ENCODE data around the gene FEN1. TPM values are rescaled to one million over a fixed set of nuclear protein-coding genes. Genes with fewer than 3 reads are reported as not detected.
A peak's percentile ranks its signal among the peaks of the same experiment; 100 is the strongest.

The FEN1 gene
- total and polyA plus RNA-seq, 2 experiments from 2014 or later: 29.0 to 31.5 TPM

DNA sequence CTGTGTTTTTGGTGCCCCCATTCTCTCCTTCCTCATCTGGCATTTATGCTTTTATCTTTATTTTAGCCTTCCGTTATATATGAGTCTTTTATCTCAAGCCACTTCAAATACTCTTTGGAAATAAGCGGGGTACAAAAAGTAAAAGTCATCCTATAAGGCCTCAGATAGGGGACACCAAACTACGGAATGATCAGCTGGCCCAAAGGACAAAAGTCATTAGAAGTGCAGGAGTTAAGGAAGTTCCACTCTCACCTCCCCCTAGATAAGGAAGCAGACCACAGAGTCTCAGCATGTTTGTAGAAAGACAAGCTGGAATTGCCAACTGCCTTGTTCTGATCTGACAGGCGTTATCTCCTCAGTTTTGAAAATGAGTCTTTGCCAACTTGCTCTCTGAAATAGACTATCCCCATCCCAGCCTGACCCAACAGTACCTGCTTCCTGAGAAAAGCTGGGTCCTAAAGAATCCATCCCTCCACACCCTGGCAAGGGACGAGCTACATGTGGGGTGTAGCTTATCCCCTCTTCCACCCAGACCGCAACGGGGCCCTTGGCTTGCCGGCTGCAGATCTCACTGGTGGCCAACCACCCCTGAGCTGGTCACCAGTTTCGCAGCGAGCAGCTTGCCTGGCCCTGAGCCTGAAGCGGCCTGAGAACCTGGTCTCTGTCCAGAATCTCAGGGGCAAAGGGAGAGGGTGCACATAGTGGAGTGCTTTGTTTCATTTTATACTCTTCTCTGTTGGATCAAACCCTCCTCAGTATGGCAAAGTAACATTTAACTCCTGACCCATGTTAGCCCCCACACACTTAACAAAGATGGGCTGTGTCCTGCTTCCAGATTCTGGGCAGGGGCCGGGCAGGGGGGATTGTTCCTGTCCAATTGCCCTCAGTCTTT is 49.2 kb downstream of the FEN1 start:
- DNase-seq: no peak
- no peaks in the 10 kb centered on the region for H3K9me3 ChIP-seq (ENCODE audit: low read depth)
- H3K4me2 ChIP-seq (ENCODE audit: unreplicated experiment): no peak overlapping the region
- TF ChIP-seq EZH2 (IDR thresholded peaks at IDR 0.05; ENCODE audit: insufficient read depth, poor library complexity, severe bottlenecking) (no peak), EZH2phosphoT487 (IDR thresholded peaks at IDR 0.05; ENCODE audit: insufficient read depth, low read depth) (no peak)
- WGBS, 2 experiments (ENCODE audit: low coverage in 1 of 2, low lambda C conversion rate in 2 of 2, missing lambda C conversion rate in 2 of 2): 91 to 92% methylated on average over 12 of the region's 12 CpGs
- no peak overlapping the region for H2AFZ ChIP-seq
- no peaks in the 10 kb centered on the region for H3K4me1 ChIP-seq (ENCODE audit: insufficient read depth)
- in situ Hi-C loops (cut with MboI): no loop called here
- H4K20me1 ChIP-seq (ENCODE audit: insufficient read depth): no peaks in the 10 kb centered on the region
- H3K27me3 ChIP-seq (replicated peaks; ENCODE audit: insufficient read depth): no peaks in the 10 kb centered on the region
- H3K9ac ChIP-seq: no peak overlapping the region
- H3F3A ChIP-seq (ENCODE audit: insufficient read depth): no peaks in the 10 kb centered on the region
- no peaks in the 10 kb centered on the region for H3K9me2 ChIP-seq (ENCODE audit: insufficient read depth)
- H3K27ac ChIP-seq: no peak overlapping the region
- H3K4me3 ChIP-seq: no peak overlapping the region
- H3K36me3 ChIP-seq (ENCODE audit: low read depth): no peaks in the 10 kb centered on the region
- no peaks in the 10 kb centered on the region for H3K79me2 ChIP-seq (ENCODE audit: insufficient read depth)

DNA sequence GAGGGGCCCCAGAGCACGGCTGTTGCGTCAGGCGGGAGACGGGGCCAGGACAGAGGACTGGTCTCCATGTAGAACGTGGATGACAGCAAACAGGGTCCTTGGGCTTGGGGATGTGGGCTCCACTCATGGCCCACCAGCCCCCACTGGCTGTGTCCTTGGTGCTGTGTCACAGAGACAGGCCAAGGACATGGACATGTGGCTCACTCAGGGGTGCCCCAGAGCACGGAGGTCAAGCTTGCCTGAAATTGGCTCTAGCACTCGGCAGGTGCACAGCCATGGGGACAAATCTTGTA is 49.8 kb downstream of the FEN1 start:
- Histone ChIP-seq H3K4me3 (no peak overlapping the region), H3K4me1 (ENCODE audit: insufficient read depth) (no peaks in the 10 kb centered on the region), H3K36me3 (ENCODE audit: low read depth) (no peaks in the 10 kb centered on the region), H3F3A (ENCODE audit: insufficient read depth) (no peaks in the 10 kb centered on the region), H3K27ac (no peak overlapping the region), H3K27me3 (replicated peaks; ENCODE audit: insufficient read depth) (no peaks in the 10 kb centered on the region), H4K20me1 (ENCODE audit: insufficient read depth) (no peaks in the 10 kb centered on the region), H2AFZ (no peak overlapping the region), H3K9me2 (ENCODE audit: insufficient read depth) (no peaks in the 10 kb centered on the region), H3K79me2 (ENCODE audit: insufficient read depth) (no peaks in the 10 kb centered on the region), H3K9ac (no peak overlapping the region), H3K9me3 (ENCODE audit: low read depth) (no peaks in the 10 kb centered on the region), H3K4me2 (ENCODE audit: unreplicated experiment) (no peak overlapping the region)
- DNase-seq: no peak
- 96 to 98% methylated on average over 7 of the region's 7 CpGs for WGBS, 2 experiments (ENCODE audit: low coverage in 1 of 2, low lambda C conversion rate in 2 of 2, missing lambda C conversion rate in 2 of 2)
- TF ChIP-seq EZH2phosphoT487 (IDR thresholded peaks at IDR 0.05; ENCODE audit: insufficient read depth, low read depth) (no peak), EZH2 (IDR thresholded peaks at IDR 0.05; ENCODE audit: insufficient read depth, poor library complexity, severe bottlenecking) (no peak)
- in situ Hi-C loops (cut with MboI): no loop called here

DNA sequence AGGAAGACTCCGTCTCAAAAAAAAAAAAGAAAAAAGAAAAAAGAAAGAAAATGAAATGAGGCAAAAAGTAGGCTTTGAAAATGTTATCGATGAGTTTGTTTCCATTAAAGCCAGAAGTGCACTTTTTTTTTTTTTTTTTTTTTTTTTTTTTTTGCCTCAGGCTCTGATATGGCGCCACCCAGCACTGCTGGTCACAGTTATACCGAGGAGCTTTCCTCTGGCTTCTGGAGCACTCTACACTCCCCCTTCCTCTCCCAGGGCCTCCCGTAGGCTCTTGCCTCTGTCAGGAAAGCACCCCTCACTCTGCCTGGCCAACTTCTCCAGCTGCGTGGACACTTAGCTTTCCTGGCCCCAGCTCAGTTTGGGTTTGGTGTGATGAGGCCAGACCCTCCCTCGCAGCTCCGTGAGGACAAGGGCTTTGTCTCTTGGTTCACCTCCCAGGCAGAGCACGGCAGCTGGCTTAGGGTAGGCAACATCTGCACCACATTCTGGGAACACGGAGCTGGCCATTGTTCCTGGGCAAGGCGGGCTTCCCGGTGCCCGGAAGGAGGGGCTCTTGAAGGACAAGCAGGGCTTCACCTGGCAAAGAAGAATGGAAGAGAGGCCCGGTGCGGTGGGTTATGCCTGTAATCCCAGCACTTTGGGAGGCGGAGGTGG is 52.3 kb downstream of the FEN1 start:
- Histone ChIP-seq H3K27me3 (replicated peaks; ENCODE audit: insufficient read depth) (no peaks in the 10 kb centered on the region), H4K20me1 (ENCODE audit: insufficient read depth) (no peaks in the 10 kb centered on the region), H2AFZ (no peak overlapping the region), H3K9ac (no peak overlapping the region), H3K4me3 (no peak overlapping the region), H3F3A (ENCODE audit: insufficient read depth) (no peaks in the 10 kb centered on the region), H3K9me3 (ENCODE audit: low read depth) (no peaks in the 10 kb centered on the region), H3K4me1 (ENCODE audit: insufficient read depth) (no peaks in the 10 kb centered on the region), H3K27ac (no peak overlapping the region), H3K79me2 (ENCODE audit: insufficient read depth) (no peaks in the 10 kb centered on the region), H3K36me3 (ENCODE audit: low read depth) (no peaks in the 10 kb centered on the region), H3K9me2 (ENCODE audit: insufficient read depth) (no peaks in the 10 kb centered on the region), H3K4me2 (ENCODE audit: unreplicated experiment) (no peak overlapping the region)
- WGBS, 2 experiments (ENCODE audit: low coverage in 1 of 2, low lambda C conversion rate in 2 of 2, missing lambda C conversion rate in 2 of 2): 72 to 75% methylated on average over 16 of the region's 16 CpGs
- no peak for DNase-seq
- in situ Hi-C loops (cut with MboI): no loop called here
- no peak for TF ChIP-seq EZH2 (IDR thresholded peaks at IDR 0.05; ENCODE audit: insufficient read depth, poor library complexity, severe bottlenecking)
- no peak for TF ChIP-seq EZH2phosphoT487 (IDR thresholded peaks at IDR 0.05; ENCODE audit: insufficient read depth, low read depth)

DNA sequence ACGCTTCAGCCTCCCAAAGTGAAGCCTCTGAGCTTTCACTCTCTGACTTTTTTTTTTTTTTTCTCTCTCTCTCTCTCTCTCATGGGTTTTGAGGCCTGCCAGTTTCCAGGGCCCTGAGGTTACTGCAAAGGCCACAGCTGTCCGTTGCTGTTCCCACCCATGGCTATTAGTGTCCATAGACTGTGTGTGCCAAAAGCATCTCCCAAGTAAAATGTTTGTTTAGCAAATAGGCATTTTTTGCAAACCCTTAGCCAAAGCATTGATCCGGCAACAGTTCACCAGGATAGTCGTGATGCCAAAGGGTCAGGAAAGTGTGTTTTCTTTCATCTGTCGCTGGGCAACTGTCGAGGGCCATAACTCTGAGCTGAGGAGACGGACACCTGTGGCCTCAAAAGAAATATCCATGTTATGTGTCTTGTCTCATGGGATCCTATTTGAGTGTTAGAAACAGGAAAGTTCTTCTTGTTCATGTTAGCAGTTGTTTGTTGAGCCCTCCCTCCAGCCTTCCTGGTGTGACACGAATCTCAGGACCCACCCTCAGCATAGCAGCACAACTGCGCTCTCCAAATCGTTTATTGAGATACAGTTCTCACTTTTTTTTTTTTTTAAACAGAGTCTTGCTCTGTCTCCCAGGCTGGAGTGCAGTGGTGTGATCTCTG is 53.8 kb downstream of the FEN1 start:
- Histone ChIP-seq H3K9me3 (ENCODE audit: low read depth) (no peaks in the 10 kb centered on the region), H3K27me3 (replicated peaks; ENCODE audit: insufficient read depth) (no peaks in the 10 kb centered on the region), H2AFZ (no peak overlapping the region), H3K27ac (no peak overlapping the region), H3K4me3 (no peak overlapping the region), H3K9ac (no peak overlapping the region), H3F3A (ENCODE audit: insufficient read depth) (no peaks in the 10 kb centered on the region), H3K79me2 (ENCODE audit: insufficient read depth) (no peaks in the 10 kb centered on the region), H3K4me2 (ENCODE audit: unreplicated experiment) (no peak overlapping the region), H3K4me1 (ENCODE audit: insufficient read depth) (no peaks in the 10 kb centered on the region), H3K9me2 (ENCODE audit: insufficient read depth) (no peaks in the 10 kb centered on the region), H3K36me3 (ENCODE audit: low read depth) (no peaks in the 10 kb centered on the region), H4K20me1 (ENCODE audit: insufficient read depth) (no peaks in the 10 kb centered on the region)
- no peak for DNase-seq
- TF ChIP-seq EZH2 (IDR thresholded peaks at IDR 0.05; ENCODE audit: insufficient read depth, poor library complexity, severe bottlenecking) (no peak), EZH2phosphoT487 (IDR thresholded peaks at IDR 0.05; ENCODE audit: insufficient read depth, low read depth) (no peak)
- in situ Hi-C loops (cut with MboI): no loop called here
- WGBS, 2 experiments (ENCODE audit: low coverage in 1 of 2, low lambda C conversion rate in 2 of 2, missing lambda C conversion rate in 2 of 2): 90 to 93% methylated on average over 10 of the region's 10 CpGs

MicroRNAs within 50 kb of the gene (microRNA counts, 767-probe panel; counts per million panel counts)
- microRNA hsa-miR-1908: 447 counts per million, percentile 86 among the panel's probes with 10 or more counts
- 447 counts per million, percentile 86 among the panel's probes with 10 or more counts for microRNA hsa-miR-611

Other genes starting within 250 kb of the FEN1 start
- 1.5 and 1.9 TPM in 2 replicates for gene SYT7, start 211.8 kb upstream of the FEN1 start, total RNA-seq (2014; rRNA removed; shearing (Covaris generic))
- gene SYT7, start 211.8 kb upstream of the FEN1 start, polyA plus RNA-seq (2016; fragmentation: Nextera tagmentation; extraction: Ambion mirVana): 0.40 and 0.72 TPM in 2 replicates
- 1.3 and 2.3 TPM in 2 replicates for gene DAGLA, start 112.5 kb upstream of the FEN1 start, total RNA-seq (2014; rRNA removed; shearing (Covaris generic))
- 1.3 and 1.4 TPM in 2 replicates for gene DAGLA, start 112.5 kb upstream of the FEN1 start, polyA plus RNA-seq (2016; fragmentation: Nextera tagmentation; extraction: Ambion mirVana)
- gene MYRF, start 40.3 kb upstream of the FEN1 start, total RNA-seq (2014; rRNA removed; shearing (Covaris generic)): not detected in 2 replicates
- 0.05 and 0.16 TPM in 2 replicates for gene MYRF, start 40.3 kb upstream of the FEN1 start, polyA plus RNA-seq (2016; fragmentation: Nextera tagmentation; extraction: Ambion mirVana)
- 28.5 and 72.8 TPM in 2 replicates for gene TMEM258, start 312 bp upstream of the FEN1 start, total RNA-seq (2014; rRNA removed; shearing (Covaris generic))
- 258 and 259 TPM in 2 replicates for gene TMEM258, start 312 bp upstream of the FEN1 start, polyA plus RNA-seq (2016; fragmentation: Nextera tagmentation; extraction: Ambion mirVana)
- gene FADS1, start 24.1 kb downstream of the FEN1 start, total RNA-seq (2014; rRNA removed; shearing (Covaris generic)): 12.9 and 44.9 TPM in 2 replicates
- 19.7 and 21.6 TPM in 2 replicates for gene FADS1, start 24.1 kb downstream of the FEN1 start, polyA plus RNA-seq (2016; fragmentation: Nextera tagmentation; extraction: Ambion mirVana)
- 5.2 and 7.7 TPM in 2 replicates for gene FADS2, start 35.4 kb downstream of the FEN1 start, total RNA-seq (2014; rRNA removed; shearing (Covaris generic))
- 5.5 and 6.3 TPM in 2 replicates for gene FADS2, start 35.4 kb downstream of the FEN1 start, polyA plus RNA-seq (2016; fragmentation: Nextera tagmentation; extraction: Ambion mirVana)
- 203 and 272 TPM in 2 replicates for gene FADS3, start 98.6 kb downstream of the FEN1 start, total RNA-seq (2014; rRNA removed; shearing (Covaris generic))
- 124 and 135 TPM in 2 replicates for gene FADS3, start 98.6 kb downstream of the FEN1 start, polyA plus RNA-seq (2016; fragmentation: Nextera tagmentation; extraction: Ambion mirVana)
- 6.6 and 7.5 TPM in 2 replicates for gene RAB3IL1, start 124.7 kb downstream of the FEN1 start, total RNA-seq (2014; rRNA removed; shearing (Covaris generic))
- 2.8 and 3.3 TPM in 2 replicates for gene RAB3IL1, start 124.7 kb downstream of the FEN1 start, polyA plus RNA-seq (2016; fragmentation: Nextera tagmentation; extraction: Ambion mirVana)
- 4.7 and 5.1 TPM in 2 replicates for gene BEST1, start 157.4 kb downstream of the FEN1 start, total RNA-seq (2014; rRNA removed; shearing (Covaris generic))
- gene BEST1, start 157.4 kb downstream of the FEN1 start, polyA plus RNA-seq (2016; fragmentation: Nextera tagmentation; extraction: Ambion mirVana): 3.1 and 3.9 TPM in 2 replicates
- 393 and 473 TPM in 2 replicates for gene FTH1, start 174.7 kb downstream of the FEN1 start, total RNA-seq (2014; rRNA removed; shearing (Covaris generic))
- 10,305 and 10,611 TPM in 2 replicates for gene FTH1, start 174.7 kb downstream of the FEN1 start, polyA plus RNA-seq (2016; fragmentation: Nextera tagmentation; extraction: Ambion mirVana)

All from GM23248 (cell line).